Endothelial cell of umbilical vein (primary cell): ENCODE measurements around the gene MYL5. TPM values are rescaled to one million over a fixed set of nuclear protein-coding genes. Genes with fewer than 3 reads are reported as not detected.
A peak's percentile ranks its signal among the peaks of the same experiment; 100 is the strongest.

Experiments
- BruUV-seq: library from RNA; stranded (reverse); fragments of 400-500 nt; replicated peaks from 2 replicates; lab custom pipeline; 2021; lab: Mats Ljungman, UMichigan
- CTCF ChIA-PET: fragments of 300-600, 350-600 bp; sonication (Branson Sonifier 250); formaldehyde crosslinking; loops from one replicate; lab custom pipeline; 2021; ENCODE audit warnings: antibody characterized with exemption, inconsistent platforms; lab: Charles Lee
- POLR2A ChIA-PET: fragments of 300-600, 350-600 bp; sonication (Branson Sonifier 250); formaldehyde crosslinking; loops from one replicate; lab custom pipeline; 2021; ENCODE audit warnings: antibody characterized with exemption, inconsistent platforms; lab: Charles Lee
- DNase-seq: peaks from one replicate; pipeline ENCODE4 v3.0.0-alpha.2; 2011; ENCODE audit warnings: low read depth, low spot score
- FAIRE-seq: peaks from 2 replicates; lab custom pipeline; 2011; peaks lifted over from hg19 to GRCh38; lab: Jason Lieb, UNC
- H2AFZ ChIP-seq: 2 replicates; pipeline ENCODE4 v1.6.0; 2012; ENCODE audit warnings: low read depth, low read length, control low read depth, inconsistent platforms
- H3K27ac ChIP-seq: 2 replicates; pipeline ENCODE4 v1.5.1; 2011; ENCODE audit warnings: low read depth, mild to moderate bottlenecking, control low read depth, low read length, moderate library complexity; ENCODE audit not compliant: insufficient read depth
- H3K27me3 ChIP-seq, 2 experiments: 2 replicates each; pipeline versions ENCODE4 v1.6.0 to v1.6.1; 2011; ENCODE audit warnings: low read length in 2 of 2, mixed read lengths in 1 of 2; ENCODE audit not compliant: control insufficient read depth in 2 of 2, insufficient read depth in 2 of 2
- H3K36me3 ChIP-seq, 2 experiments: 2 replicates in 1 of 2; 3 replicates in 1 of 2; pipeline ENCODE4 v1.5.1; 2011; ENCODE audit warnings: low read length in 2 of 2, mild to moderate bottlenecking in 1 of 2, moderate library complexity in 1 of 2; ENCODE audit not compliant: control insufficient read depth in 2 of 2, insufficient read depth in 2 of 2; ENCODE audit errors: extremely low read depth in 1 of 2
- H3K4me1 ChIP-seq: 3 replicates; pipeline ENCODE4 v1.5.1; 2011; ENCODE audit warnings: mild to moderate bottlenecking, low read length; ENCODE audit not compliant: control insufficient read depth, insufficient read depth; ENCODE audit errors: extremely low read depth
- H3K4me2 ChIP-seq: 2 replicates; pipeline ENCODE4 v1.6.1; 2011; ENCODE audit warnings: low read length, control low read depth, mixed read lengths; ENCODE audit not compliant: insufficient read depth
- H3K4me3 ChIP-seq, 3 experiments: fragments of 200-600 bp in 1 of 3; sonication (generic), shearing (Covaris generic) in 1 of 3; replicated peaks in 1 of 3; 2 replicates each; pipeline ENCODE4 v1.5.1; 2011 to 2016; ENCODE audit warnings: control low read depth in 3 of 3, low read length in 3 of 3, mild to moderate bottlenecking in 2 of 3, inconsistent platforms in 1 of 3, low read depth in 1 of 3, moderate library complexity in 1 of 3; ENCODE audit not compliant: insufficient read depth in 1 of 3
- H3K79me2 ChIP-seq: 2 replicates; pipeline ENCODE4 v1.6.0; 2012; ENCODE audit warnings: low read length, inconsistent platforms; ENCODE audit not compliant: control insufficient read depth, insufficient read depth
- H3K9ac ChIP-seq: replicated peaks from 2 replicates; pipeline ENCODE3; 2011; ENCODE audit warnings: low read length, control low read depth; ENCODE audit not compliant: insufficient read depth; ENCODE audit errors: extremely low read depth
- H3K9me1 ChIP-seq: replicated peaks from 3 replicates; pipeline ENCODE4 v1.6.0; 2011; ENCODE audit warnings: mild to moderate bottlenecking, low read length; ENCODE audit not compliant: control insufficient read depth, insufficient read depth; ENCODE audit errors: extremely low read depth
- H3K9me3 ChIP-seq: replicated peaks from 2 replicates; pipeline ENCODE4 v1.5.1; 2012; ENCODE audit warnings: low read length, inconsistent platforms; ENCODE audit not compliant: control insufficient read depth, insufficient read depth
- H4K20me1 ChIP-seq: replicated peaks from 2 replicates; pipeline ENCODE3; 2011; ENCODE audit warnings: mild to moderate bottlenecking, low read length; ENCODE audit not compliant: control insufficient read depth, insufficient read depth; ENCODE audit errors: extremely low read depth
- EZH2 ChIP-seq: IDR thresholded peaks from 2 replicates; pipeline ENCODE4 v1.6.1; 2012; ENCODE audit warnings: borderline replicate concordance, low read depth, mild to moderate bottlenecking, moderate library complexity, low read length, inconsistent platforms; ENCODE audit not compliant: severe bottlenecking
- FOS ChIP-seq: IDR thresholded peaks from 2 replicates; pipeline ENCODE4 v1.6.1; 2011; ENCODE audit warnings: mild to moderate bottlenecking, low read length, moderate library complexity, borderline replicate concordance; ENCODE audit not compliant: insufficient read depth
- GATA2 ChIP-seq: IDR thresholded peaks from 2 replicates; pipeline ENCODE4 v1.7.0; 2011; ENCODE audit warnings: low read depth, mild to moderate bottlenecking, moderate library complexity, mixed read lengths, low read length; ENCODE audit not compliant: insufficient read length, insufficient read depth
- JUN ChIP-seq: IDR thresholded peaks from 2 replicates; pipeline ENCODE4 v1.6.1; 2011; ENCODE audit warnings: borderline replicate concordance, low read depth; ENCODE audit not compliant: insufficient read length, insufficient read depth
- MYC ChIP-seq: IDR thresholded peaks from one replicate; pipeline ENCODE4 v1.6.1; 2011; ENCODE audit warnings: mild to moderate bottlenecking, low read depth, low read length
- POLR2A ChIP-seq: IDR thresholded peaks from 2 replicates; pipeline ENCODE4 v1.6.1; 2012; ENCODE audit warnings: low read depth, mild to moderate bottlenecking, control low read depth, low read length
- POLR2AphosphoS5 ChIP-seq: IDR thresholded peaks from 2 replicates; pipeline ENCODE4 v1.6.1; 2012; ENCODE audit warnings: low read depth, mild to moderate bottlenecking, control low read depth, low read length, moderate library complexity; ENCODE audit not compliant: insufficient read depth
- dilution Hi-C: fragments of 300-500 bp; cut with MboI; formaldehyde crosslinking; loops from one replicate; pipeline ENCODE4 v1.15.0; 2019; ENCODE audit warnings: low sequenced_read_pairs; ENCODE audit not compliant: extremely low pct_ligation_motif_present
- intact Hi-C: fragments of 100-400 bp; cut with micrococcal nuclease; formaldehyde crosslinking; loops from one replicate; pipeline ENCODE4 v1.10.0; 2022
- polyA plus RNA-seq, 4 experiments: library from polyadenylated mRNA; depleted of rRNA in 3 of 4; stranded (reverse) in 3 of 4; unstranded in 1 of 4; fragments of >200 nt; gene quantifications; 2 replicates each; pipeline versions ENCODE4 v1.2.1 to v1.2.3, GENCODE V29; 2011 to 2012; ENCODE audit warnings: missing spikeins in 1 of 4
- total RNA-seq: library from RNA; stranded (reverse); gene quantifications from 2 replicates; pipeline ENCODE4 v1.2.3, GENCODE V29; 2021
- TF ChIP-seq, protein P1 (sequence below): IDR thresholded peaks from 2 replicates; pipeline ENCODE4 v1.6.1; 2011; ENCODE audit not compliant: insufficient read depth, insufficient read length
- TF ChIP-seq, protein P2 (sequence below), 2 donors: IDR thresholded peaks; 1 replicate in 1 of 2; 2 replicates in 1 of 2; pipeline ENCODE4 v1.5.1; 2011; ENCODE audit warnings: low read length in 2 of 2, mild to moderate bottlenecking in 2 of 2, moderate library complexity in 2 of 2, control low read depth in 1 of 2, inconsistent platforms in 1 of 2, low read depth in 1 of 2; ENCODE audit not compliant: insufficient read depth in 1 of 2; ENCODE audit errors: extremely low read depth in 1 of 2

Gene MYL5
- total and polyA plus RNA-seq, 2 donors (not counting 3 experiments of a cell fraction or from before 2014, with no cell fraction given), result 12.3 to 13.4 TPM

DNA sequence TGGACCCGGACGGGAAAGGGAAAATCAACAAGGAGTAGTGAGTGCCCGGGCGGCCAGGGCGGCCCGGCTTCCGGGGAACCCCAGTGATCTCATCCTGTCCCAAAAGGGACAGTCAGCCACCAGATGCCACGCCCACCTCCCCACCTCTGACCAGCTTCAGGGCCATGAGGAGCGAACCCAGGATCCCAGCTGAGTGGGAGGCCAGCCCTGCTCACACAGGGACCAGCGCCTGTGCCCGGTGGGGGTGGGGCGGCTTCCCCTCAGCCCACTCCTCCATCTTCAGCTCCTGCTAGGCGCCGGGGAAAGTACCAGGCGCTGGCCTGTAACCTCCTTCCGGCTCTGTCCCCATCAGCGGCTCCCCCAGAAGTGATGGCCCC, 6.2 kb downstream of the MYL5 start:
- dilution Hi-C loops (no loop called here), intact Hi-C loops (no loop called here)
- Histone ChIP-seq H3K9ac (no peak overlapping the region), H2AFZ (peak overlapping the region; percentile 65), H4K20me1 (no peaks in the 10 kb centered on the region), H3K9me1 (no peaks in the 10 kb centered on the region), H3K36me3 (no peaks in the 10 kb centered on the region), H3K4me3 (peak overlapping the region in 1 of 3 experiments; percentile 34), H3K27ac (no peak overlapping the region), H3K27me3 (no peaks in the 10 kb centered on the region), H3K9me3 (no peaks in the 10 kb centered on the region), H3K4me1 (peaks cover 4% of the 10 kb centered on the region), H3K79me2 (no peaks in the 10 kb centered on the region), H3K4me2 (peak overlapping the region; percentile 28)
- ChIA-PET POLR2A (no interaction called here), CTCF (no interaction called here)
- TF ChIP-seq POLR2A (no peak), GATA2 (no peak), EZH2 (no peak), JUN (no peak)
- TF ChIP-seq, protein P1, sequence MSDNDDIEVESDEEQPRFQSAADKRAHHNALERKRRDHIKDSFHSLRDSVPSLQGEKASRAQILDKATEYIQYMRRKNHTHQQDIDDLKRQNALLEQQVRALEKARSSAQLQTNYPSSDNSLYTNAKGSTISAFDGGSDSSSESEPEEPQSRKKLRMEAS, result no peak
- FAIRE-seq, result no peak
- no TSS peak for BruUV-seq
- DNase-seq, result no peak

DNA sequence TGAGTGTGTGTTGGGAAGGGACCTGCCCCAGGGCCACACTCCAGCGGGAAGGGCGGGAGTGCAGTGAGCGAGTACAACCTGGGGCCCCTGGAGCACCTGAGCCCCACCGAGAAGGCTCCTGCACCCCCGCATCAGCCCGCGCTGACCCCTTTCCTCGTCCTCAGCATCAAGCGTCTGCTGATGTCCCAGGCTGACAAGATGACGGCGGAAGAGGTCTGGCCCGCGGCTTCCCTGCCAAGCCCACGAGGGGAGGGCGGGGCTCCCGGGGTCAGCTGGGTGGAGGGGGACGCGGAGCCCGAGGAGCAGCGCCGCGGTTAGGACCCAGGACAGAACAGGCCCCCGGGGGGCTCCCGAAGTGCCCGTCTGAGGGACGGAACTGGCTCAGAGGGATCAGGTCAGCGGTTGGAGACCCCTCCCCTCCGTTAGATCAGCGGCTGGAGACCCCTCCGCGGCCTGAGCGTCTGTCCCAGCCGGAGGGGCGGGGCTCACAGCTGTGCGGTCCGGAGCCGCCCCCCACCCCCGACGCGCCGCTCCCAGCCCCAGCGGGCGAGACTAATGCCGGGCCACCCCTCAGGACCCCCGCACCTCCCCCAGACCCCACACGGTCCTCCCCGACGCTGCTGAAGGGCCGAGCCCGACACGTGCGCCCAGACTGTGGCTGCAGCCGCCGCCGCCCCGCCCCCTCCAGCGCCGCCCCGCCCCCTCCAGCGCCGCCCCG, 6.7 kb downstream of the MYL5 start:
- Histone ChIP-seq H3K79me2 (no peaks in the 10 kb centered on the region), H3K9me3 (no peaks in the 10 kb centered on the region), H4K20me1 (no peaks in the 10 kb centered on the region), H3K27me3 (no peaks in the 10 kb centered on the region), H3K4me2 (peak overlapping the region; percentile 28), H3K4me3 (peak overlapping the region in 2 of 3 experiments; percentile 28 to 34), H3K9ac (peak overlapping the region; percentile 28), H3K36me3 (no peaks in the 10 kb centered on the region), H2AFZ (peak overlapping the region; percentile 65), H3K4me1 (peaks cover 4% of the 10 kb centered on the region), H3K9me1 (no peaks in the 10 kb centered on the region), H3K27ac (no peak overlapping the region)
- no peak for DNase-seq
- TF ChIP-seq FOS (no peak), MYC (no peak), POLR2AphosphoS5 (no peak), POLR2A (no peak), EZH2 (no peak), JUN (no peak), GATA2 (no peak)
- TF ChIP-seq, protein P2, sequence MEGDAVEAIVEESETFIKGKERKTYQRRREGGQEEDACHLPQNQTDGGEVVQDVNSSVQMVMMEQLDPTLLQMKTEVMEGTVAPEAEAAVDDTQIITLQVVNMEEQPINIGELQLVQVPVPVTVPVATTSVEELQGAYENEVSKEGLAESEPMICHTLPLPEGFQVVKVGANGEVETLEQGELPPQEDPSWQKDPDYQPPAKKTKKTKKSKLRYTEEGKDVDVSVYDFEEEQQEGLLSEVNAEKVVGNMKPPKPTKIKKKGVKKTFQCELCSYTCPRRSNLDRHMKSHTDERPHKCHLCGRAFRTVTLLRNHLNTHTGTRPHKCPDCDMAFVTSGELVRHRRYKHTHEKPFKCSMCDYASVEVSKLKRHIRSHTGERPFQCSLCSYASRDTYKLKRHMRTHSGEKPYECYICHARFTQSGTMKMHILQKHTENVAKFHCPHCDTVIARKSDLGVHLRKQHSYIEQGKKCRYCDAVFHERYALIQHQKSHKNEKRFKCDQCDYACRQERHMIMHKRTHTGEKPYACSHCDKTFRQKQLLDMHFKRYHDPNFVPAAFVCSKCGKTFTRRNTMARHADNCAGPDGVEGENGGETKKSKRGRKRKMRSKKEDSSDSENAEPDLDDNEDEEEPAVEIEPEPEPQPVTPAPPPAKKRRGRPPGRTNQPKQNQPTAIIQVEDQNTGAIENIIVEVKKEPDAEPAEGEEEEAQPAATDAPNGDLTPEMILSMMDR (IDR thresholded peaks at IDR 0.05; ENCODE audit: extremely low read depth in 1 of 2, insufficient read depth in 1 of 2, low read depth in 1 of 2, low read length in 2 of 2), result no peak
- TF ChIP-seq, protein P1, result no peak
- intact Hi-C loops (no loop called here), dilution Hi-C loops (no loop called here)
- FAIRE-seq, result no peak
- ChIA-PET CTCF (no interaction called here), POLR2A (no interaction called here)
- BruUV-seq, result no TSS peak
